GM12874 (cell line): ENCODE measurements around the gene BRD3OS.

ENCODE experiments used
- TF ChIP-seq, protein P1 (sequence below): IDR thresholded peaks from 2 replicates; pipeline ENCODE4 v1.5.1; 2011; ENCODE audit warnings: low read depth, mild to moderate bottlenecking, control low read depth, low read length, moderate library complexity; ENCODE audit not compliant: insufficient read depth

Gene BRD3OS

DNA sequence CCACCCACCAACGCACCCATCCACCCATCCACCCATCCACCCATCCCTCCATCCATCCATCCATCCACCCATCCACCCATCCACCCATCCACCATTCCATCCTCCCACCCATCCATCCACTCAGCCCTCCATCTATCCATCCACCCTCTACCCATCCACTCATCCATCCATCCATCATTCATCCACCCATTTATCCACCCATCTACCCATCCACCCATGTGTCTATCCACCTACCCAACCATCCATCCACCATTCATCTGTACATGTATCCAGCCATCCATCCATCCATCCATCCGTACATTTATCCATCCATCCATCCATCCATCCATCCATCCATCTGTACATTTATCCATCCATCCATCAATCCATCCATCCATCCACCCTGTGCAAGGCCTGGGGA lies 22.0 kb upstream of the BRD3OS start:
- TF ChIP-seq, protein P1, sequence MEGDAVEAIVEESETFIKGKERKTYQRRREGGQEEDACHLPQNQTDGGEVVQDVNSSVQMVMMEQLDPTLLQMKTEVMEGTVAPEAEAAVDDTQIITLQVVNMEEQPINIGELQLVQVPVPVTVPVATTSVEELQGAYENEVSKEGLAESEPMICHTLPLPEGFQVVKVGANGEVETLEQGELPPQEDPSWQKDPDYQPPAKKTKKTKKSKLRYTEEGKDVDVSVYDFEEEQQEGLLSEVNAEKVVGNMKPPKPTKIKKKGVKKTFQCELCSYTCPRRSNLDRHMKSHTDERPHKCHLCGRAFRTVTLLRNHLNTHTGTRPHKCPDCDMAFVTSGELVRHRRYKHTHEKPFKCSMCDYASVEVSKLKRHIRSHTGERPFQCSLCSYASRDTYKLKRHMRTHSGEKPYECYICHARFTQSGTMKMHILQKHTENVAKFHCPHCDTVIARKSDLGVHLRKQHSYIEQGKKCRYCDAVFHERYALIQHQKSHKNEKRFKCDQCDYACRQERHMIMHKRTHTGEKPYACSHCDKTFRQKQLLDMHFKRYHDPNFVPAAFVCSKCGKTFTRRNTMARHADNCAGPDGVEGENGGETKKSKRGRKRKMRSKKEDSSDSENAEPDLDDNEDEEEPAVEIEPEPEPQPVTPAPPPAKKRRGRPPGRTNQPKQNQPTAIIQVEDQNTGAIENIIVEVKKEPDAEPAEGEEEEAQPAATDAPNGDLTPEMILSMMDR = no peak

DNA sequence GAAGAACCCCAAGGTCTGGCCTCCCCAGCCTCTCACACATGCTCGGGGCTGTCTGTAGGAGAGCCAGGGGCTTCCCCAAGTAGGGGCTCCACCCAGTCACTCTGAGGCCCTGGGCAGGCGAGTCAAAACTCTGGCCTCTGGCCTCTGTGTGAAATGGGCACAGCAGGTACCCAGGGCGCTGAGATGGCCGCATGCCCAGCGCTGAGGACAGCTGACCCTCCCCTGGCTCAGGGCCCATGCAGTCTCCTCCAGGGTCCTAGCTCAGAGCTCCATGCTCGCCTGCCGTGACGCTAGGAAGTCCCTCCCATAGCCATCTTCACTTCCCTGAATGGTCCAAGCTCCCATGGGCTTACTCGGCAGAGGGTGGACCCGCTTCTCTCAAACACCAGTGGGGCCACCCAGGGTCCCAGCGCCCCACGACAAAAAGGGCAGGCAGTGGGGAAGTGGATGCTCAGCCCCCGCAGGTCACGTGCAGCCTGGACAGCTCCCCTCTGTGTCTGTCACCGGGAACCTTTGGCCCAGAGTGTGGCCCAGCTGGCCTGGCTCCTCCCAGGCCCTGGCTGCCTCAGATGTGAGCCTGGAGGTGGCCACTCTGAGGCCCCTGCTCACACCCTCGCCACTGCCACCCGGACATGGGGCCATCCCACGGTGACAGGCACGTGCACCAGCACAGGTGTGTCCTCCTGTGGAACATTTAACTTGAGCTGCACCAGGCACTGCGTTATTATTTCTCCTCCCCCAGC lies 21.0 kb upstream of the BRD3OS start:
- TF ChIP-seq, protein P1 = no peak

DNA sequence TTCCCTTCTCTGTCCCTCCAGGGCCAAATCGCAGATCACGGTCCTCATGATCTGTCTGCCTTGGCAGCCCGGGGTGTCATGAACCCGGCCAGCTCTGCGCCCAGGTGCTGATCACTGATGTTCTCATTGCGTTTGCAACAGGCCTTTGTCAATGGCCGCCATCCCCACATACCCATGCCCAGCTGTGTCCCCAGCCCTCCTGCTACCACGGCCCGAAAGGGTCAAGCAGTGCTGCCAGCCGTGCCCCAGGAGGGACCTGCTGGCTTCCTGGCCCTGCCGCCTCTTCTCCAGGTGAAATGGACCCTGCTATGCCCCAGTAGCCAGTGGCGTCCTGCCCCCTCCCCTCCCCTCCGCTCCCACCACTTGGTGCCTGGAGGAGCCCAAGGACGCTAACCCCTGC lies 20.4 kb upstream of the BRD3OS start:
- TF ChIP-seq, protein P1 = no peak

DNA sequence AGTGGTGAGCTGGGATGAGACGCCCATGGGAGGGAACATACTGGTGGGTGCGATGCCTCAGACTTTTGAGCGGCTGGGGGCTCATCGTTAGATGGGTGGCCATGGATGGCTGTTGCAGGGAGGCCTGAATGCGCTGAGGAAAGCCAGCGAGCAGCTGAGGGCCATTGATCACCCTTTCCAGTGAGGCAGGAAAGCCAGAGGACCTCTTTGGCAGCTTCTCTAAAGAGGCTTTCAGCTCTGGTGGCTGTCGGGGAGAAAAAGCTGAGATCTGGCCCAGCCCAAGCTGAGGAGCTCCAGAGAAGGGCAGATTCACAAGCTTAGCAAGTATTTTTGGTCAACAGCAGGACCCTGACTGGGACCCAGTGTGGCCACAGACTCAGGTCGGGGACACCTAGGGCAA lies 19.9 kb upstream of the BRD3OS start:
- TF ChIP-seq, protein P1 = no peak

DNA sequence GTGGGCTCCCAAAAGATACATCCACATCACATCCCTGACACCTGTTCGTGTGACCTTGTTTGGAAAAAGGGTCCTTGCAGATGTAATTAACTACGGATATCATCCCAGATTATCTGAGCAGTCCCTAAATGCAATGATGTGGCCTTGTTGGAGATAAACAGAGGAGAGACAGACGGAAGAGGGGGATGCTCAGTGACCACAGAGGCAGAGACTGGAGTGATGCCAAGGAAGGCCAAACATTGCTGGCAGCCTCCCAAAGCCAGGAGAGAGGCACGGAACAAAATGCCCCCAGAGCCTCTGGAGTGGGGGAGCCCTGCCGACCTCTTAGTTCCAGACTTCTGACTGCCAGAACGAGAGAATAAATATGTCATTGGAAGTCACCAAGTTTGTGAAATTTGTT lies 18.1 kb upstream of the BRD3OS start:
- TF ChIP-seq, protein P1 = no peak

DNA sequence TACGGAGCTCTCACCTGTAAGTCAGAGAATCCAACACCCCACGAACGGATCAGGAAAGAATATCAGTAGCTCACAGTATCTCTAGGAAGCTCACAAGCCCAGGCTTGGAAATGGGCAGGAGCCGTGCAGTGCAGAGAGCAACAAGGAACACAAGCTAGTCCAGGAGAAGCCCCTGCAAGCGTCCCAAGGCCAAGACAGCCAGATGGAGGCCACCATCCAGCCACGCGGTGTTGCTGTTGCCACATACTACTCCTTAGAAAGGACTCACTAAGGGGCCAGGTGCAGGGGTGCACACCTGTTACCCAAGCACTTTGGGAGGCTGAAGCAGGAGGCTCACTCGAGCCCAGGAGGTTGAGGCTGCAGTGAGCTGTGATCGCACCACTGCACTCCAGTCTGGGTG lies 17.7 kb upstream of the BRD3OS start:
- TF ChIP-seq, protein P1 = no peak

DNA sequence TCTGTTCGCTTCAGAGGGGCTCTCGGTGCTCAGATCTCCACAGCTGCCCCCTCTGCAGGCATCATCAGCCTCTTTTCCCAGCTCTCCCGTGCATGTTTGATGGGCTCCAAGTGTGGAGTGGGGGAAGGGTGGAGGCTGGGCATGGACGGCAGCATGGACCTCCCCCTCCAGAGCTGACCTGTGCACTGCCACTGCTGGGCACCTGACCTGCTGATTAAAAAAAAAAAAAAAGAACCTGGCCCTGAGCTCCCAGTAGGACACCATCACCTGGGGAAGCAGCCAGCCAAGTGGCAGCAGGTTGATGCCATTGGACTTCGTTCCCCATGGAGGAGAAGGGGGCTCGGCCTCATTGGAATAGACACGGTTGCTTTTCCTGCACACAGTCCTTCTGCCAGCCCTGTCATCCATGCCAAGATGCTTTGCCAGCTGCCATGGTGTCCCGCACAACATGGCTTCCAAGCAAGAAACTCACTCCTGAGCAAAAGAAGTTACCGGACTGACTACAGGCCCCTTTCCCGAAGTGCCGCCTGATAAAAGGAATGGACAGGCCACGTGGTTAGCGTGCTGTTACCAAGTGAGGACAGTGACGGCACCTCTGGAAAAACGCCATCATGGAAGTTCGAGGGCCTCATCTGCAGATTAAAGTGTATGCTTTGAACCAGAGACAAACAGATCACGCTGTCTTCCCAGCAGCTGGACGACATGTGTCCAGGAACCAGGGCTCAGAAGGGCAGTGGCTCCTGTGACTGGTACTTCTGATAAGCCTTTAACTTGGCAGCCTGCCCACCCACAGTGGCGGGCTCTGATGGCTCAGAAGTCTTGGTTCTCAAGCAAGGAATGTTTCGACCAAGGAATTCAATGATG lies 14.7 kb upstream of the BRD3OS start:
- TF ChIP-seq, protein P1 = no peak
